Measurements from ENCODE around the gene AOPEP.

DNA sequence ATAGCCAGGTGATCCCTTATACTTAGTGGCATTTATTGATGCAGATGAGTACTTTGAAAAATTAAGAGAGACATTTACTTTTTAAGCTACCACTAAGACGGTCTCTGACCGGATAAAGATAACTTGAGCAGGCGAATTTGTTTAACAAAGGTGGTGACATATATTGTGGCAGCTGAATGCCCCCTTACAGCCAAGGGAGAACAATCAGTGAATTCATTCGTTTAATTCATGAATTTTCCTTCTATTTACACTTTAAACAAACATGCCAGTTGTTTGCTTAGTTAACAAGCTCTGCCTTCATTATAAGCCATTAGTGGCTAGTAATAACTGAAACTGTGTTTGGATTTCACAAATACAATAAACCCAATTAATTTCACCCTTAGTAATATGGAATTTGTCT is 187.1 kb downstream of the AOPEP start:
- TF ChIP-seq, protein P1, sequence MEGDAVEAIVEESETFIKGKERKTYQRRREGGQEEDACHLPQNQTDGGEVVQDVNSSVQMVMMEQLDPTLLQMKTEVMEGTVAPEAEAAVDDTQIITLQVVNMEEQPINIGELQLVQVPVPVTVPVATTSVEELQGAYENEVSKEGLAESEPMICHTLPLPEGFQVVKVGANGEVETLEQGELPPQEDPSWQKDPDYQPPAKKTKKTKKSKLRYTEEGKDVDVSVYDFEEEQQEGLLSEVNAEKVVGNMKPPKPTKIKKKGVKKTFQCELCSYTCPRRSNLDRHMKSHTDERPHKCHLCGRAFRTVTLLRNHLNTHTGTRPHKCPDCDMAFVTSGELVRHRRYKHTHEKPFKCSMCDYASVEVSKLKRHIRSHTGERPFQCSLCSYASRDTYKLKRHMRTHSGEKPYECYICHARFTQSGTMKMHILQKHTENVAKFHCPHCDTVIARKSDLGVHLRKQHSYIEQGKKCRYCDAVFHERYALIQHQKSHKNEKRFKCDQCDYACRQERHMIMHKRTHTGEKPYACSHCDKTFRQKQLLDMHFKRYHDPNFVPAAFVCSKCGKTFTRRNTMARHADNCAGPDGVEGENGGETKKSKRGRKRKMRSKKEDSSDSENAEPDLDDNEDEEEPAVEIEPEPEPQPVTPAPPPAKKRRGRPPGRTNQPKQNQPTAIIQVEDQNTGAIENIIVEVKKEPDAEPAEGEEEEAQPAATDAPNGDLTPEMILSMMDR (CRISPR knock-in tag; IDR thresholded peaks at IDR 0.05), result no peak
- TF ChIP-seq, protein P2, sequence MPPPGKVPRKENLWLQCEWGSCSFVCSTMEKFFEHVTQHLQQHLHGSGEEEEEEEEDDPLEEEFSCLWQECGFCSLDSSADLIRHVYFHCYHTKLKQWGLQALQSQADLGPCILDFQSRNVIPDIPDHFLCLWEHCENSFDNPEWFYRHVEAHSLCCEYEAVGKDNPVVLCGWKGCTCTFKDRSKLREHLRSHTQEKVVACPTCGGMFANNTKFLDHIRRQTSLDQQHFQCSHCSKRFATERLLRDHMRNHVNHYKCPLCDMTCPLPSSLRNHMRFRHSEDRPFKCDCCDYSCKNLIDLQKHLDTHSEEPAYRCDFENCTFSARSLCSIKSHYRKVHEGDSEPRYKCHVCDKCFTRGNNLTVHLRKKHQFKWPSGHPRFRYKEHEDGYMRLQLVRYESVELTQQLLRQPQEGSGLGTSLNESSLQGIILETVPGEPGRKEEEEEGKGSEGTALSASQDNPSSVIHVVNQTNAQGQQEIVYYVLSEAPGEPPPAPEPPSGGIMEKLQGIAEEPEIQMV (CRISPR knock-in tag; IDR thresholded peaks at IDR 0.05; ENCODE audit: low read depth), result no peak
- no peak for TF ChIP-seq FOXK1 (CRISPR knock-in tag; IDR thresholded peaks at IDR 0.05; ENCODE audit: borderline replicate concordance, low read depth)
